Measurements from ENCODE around the gene MAT2A.
"Not testable (repeated sequence)": the region's sequence is repeated elsewhere in the genome, so short reads cannot be mapped to it uniquely, and the experiment has no call there.

MAT2A gene

DNA sequence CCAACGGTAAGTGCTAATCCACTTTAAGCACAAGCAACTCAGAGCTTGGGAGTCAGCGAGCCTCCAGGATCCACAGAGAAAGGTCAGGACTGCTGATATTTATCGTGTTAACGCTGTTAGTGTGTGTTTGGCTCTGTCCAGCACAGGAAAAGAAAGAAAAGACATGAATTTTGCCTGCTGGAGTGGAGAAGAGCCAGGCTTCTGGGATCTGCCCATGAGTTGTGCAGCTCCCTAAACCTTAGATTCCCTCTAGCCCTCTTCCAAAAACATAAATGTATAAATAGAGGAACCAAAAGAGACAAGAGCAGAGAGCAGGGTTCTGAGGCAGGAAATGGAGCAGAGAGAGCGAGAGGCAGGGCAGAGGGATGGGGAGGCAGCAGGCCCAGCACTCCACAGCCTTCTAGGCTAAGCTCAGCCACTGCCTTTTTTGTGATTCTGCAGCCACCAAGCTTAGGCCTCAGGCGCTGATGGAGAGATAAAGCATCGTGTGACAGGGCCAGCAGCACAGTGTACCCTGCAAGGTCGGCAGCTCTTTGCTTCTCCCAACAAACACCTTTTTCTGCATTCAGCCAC is 14.5 kb upstream of the MAT2A start:
- DNase-seq, result no peak

DNA sequence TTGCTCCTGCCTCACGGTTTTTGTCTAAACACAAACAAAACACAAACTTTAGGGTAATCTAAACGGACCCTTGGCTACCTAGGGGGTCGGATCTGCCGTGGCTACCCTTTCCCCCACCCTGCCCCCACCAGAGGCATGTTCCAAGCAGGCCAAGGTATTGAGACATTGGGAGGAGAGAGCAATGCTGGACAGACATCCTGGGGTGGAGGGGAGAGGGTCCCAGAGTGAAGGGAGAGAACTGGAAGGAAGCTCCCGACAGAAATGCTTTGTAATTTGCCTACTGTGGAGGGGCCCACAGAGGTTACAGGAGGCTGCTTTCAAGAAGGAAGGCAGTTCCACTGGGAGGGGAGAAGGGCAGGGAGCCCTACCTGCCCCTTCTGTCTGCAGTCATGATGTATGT is 13.9 kb upstream of the MAT2A start:
- DNase-seq, result no peak

DNA sequence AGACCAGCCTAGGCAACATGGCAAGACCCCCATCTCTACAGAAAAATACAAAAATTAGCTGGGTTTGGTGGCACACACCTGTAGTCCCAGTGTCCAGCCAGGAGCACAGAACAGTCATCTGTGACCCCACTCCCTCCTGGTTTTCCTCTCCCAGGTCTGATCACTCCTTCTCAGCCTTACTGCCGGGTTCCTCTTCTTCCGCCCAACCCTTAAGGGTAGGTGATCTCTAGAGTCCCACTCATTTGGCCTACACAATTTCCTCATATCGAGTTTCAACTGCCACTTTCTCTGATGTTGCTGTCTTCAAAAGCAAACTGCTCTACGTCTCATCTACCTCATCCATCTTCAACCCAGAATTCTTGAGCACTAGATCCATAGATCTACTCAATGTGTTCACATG is 13.4 kb upstream of the MAT2A start:
- no peak for DNase-seq

DNA sequence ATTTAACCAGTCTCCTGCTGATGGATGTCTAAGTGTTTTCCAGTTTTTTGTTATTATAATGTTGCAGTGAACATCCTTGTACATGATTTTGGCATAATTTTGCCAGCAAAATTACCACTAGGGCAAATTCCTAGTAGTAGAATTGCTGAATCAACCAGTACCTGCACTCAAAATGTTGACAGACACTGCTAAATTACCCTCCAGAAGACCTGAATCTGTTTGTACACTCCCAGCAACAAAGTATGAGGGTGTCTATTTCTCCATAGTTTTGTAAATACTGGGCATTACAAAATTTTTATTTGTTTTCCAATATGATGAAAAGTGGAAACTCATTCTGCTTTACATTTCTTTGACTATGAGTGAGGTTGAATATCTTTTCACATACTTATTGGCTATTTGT is 11.2 kb upstream of the MAT2A start:
- DNase-seq, result no peak

DNA sequence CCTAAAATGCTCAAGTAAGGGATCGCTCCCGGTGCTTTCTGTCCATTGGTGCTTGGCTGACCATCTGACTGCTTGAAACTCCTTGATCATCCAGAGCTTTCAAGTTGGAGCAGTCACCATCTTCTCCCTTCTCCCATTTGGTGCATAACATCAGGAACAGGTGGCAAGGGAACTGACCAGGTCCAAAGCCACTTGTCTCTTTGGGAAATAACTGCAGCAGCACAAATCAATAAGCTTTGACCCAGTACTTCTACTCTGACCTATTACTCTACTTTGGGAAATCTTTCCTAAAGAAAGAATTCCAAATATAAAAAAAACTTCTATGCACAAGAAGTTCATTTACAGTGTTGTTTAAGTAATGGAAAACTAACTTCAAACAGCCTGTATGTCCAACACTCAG is 10.6 kb upstream of the MAT2A start:
- DNase-seq, result no peak

DNA sequence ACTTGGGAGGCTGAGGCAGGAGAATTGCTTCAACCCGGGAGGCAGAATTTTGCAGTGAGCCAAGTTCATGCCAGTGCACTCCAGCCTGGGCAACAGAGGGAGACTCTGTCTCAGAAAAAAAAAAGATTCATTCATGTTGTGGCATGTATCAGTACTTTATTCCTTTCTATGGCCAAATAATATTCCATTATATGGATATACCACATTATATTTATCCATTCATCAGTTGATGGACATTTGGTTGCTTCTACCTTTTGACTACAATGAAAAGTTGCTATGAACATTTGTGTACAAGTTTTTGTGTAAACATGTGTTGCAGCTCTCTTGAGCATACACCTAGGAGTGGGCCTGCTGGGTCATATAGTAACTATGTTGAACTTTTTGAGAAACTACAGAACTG is 9.2 kb upstream of the MAT2A start:
- no peak for DNase-seq

DNA sequence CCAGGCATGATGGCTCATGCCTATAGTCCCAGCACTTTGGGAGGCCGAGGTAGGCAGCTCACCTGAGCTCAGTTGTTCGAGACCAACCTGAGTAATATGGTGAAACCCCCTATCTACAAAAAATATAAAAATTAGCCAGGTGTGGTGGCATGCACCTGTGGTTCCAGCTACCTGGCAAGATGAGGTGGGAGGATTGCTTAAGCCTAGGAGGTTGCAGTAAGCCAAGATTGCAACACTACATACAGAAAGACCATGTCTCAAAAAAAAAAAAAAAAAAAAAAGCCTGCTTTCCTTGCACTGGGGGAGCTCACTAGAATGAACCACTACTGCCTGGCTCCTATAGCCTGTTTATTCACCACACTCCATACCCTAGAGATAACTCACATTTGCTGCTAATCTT is 7.4 kb upstream of the MAT2A start:
- DNase-seq, result no peak

DNA sequence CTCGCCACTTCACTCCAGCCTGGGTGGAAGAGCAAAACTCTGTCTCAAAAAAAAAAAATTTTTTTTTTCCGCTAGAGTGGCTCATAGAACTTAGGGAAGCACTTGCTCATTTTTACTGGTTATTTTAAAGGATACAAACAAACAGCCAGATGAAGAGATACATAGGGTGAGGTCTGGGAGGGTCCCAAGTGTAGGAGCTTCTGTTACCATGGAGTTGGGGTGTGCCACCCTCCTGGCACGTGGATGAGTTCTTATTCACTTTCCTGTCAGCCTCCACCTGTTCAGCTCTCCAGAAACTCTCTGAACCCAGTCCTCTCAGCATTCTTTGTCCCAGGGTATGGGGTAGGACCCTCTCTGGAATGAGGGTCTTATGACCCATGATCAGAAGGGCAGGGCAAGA is 4.9 kb upstream of the MAT2A start:
- no peak for DNase-seq

DNA sequence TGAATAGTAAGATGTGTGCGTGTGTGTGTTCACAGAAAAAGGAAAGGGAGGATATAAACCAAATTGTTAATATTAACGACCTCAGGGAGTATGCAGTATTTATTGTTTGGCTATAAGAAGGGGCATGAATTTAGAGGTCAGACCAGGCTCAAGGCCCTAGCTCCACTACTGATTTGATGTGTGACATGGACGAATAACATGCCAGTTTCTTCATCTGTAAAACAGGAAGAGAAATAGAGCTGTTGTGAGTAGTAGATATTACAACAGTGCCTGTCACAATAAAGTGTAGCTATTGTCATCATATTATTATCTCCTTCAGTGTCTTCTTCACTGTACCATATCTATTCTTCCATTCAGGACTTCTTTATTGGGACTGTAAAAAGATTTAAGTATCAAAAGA is 4.1 kb upstream of the MAT2A start:
- DNase-seq, result no peak

DNA sequence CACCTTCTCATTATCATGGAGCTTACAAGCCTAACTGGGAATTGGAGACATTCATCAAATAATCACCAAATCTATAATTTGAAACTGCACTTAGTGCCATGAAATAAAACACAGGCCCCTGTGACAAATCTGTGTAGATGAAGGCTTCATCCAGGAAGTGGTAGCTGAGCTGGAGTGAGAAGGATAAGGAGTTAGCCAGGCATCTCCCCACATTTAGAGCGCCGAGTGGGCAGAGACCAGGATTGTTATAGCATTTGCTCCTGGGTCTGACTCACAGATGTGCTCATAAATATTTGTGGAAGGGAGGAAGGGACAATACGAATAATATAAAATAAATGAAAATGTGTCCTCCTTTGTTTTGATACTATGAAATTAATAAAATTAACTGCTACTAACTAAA is 2.5 kb upstream of the MAT2A start:
- DNase-seq, result peak; percentile 83

DNA sequence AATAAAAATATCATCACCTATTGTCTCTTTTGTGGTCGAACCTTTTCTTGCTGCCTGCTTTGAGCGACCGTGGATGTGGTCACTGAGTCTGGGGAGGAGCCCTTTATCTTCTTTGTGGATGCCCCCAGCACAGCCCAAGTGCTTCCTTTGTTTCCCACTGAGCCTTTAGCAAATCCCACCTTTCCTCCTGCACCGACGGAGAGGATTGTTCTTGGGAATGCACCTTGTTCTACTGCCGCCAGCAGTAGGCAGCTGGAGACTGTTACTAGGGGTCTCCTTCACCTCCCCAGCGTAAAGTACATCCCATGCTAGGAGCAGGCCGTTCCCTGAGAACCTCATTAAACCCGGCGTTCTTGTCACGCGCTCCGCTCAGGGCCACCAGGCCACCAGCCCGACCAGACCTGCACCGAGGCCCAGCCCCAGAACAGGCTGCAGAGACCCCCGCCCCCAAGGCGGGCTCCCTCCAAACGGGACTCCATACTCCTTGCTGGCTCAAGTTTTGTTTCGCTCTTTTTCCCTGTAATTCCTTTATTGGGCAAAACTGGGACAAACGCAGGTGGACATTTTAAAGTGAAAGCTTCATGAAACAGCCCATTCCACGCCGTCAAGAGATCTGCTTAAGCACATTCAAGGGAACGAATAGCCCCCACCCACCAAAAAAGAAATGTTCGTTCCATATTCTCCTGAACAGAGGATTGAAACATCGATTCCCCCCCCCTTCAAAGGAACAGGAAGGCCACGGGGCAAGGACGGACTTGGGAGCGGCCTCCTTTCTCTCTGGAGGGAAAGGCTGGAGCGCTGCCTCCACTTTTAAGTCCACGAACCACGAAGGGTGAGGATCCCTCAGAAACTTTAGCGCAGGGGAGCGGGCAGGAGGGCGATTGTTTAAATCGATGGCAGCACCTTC is 1.1 kb upstream of the MAT2A start:
- DNase-seq, result peak; percentile 43

DNA sequence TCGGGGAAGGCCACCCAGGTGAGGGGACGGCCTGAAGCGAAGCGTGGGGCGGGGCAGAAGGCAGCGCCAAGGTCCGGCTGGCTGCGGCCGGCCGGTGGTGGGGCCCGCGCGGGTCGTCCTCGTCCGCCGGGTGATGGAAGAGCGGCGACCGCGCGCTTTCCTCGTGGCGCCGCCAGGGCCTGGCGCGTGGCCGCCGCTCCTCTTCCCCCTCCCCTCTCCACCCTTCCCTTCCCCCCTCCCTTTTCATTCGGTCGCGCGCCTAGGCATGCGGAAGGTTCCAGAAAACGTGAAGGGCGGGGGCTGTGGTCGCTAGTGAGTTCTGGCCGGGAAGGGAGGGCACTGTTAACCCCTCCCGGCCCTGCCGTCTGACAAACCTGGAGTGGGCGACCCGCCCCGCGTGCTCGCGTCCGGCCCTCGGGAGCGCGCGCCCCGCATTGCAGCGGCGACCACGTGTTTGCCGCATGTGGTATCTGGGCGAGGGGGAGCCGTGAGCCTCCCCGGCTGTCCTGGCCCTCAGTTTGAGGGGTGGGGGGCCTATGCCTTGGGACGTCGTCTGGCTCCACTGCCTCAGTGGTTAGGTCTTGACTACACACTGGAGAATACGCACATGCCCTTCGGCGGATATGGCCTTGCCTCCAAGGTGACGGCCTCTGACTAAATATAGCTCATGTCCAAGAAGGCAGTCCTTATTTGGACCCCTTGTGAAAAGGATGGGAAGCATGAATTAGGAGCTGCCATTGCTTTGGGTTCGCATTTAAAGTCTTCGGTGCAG is 579 bp downstream of the MAT2A start:
- peak; percentile 74 for DNase-seq

DNA sequence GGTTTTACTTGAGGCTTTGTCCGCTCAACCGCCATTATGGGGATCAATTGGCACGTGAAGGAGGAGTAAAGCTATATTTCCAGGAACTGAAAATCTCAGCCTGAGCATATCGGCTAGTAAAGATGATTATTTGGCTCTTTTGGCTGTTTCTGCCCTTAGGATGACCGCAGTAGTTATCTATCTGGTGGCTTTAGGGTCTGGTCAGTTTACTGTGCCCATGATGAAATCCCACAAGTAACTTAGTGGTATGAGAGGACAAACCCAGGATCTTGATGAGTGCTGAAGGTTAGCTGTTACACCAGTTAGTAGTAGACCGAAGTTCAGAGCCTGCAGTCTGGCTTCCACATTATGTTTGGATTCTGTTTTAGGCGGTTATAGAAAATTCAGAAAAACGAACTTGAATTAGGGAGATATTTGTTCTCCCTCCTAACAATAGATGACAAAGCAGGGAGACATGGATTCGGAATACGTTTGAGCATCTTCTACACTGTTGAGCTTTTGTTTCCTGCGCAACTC is 1.2 kb downstream of the MAT2A start:
- no peak for DNase-seq

DNA sequence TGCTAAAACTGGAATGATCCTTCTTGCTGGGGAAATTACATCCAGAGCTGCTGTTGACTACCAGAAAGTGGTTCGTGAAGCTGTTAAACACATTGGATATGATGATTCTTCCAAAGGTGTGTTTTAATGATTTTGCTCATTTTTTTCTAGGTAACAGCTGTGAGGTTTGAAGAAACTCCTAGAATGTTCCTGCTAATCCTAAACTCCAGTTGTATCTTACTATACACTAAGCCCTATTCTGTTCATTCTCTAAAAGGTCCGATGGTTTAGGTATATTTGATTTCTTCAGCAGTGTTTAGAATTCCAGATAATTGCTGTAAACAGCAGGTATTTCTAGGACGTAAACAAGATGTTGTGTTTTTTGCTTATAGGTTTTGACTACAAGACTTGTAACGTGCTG is 2.3 kb downstream of the MAT2A start:
- DNase-seq, result no peak

DNA sequence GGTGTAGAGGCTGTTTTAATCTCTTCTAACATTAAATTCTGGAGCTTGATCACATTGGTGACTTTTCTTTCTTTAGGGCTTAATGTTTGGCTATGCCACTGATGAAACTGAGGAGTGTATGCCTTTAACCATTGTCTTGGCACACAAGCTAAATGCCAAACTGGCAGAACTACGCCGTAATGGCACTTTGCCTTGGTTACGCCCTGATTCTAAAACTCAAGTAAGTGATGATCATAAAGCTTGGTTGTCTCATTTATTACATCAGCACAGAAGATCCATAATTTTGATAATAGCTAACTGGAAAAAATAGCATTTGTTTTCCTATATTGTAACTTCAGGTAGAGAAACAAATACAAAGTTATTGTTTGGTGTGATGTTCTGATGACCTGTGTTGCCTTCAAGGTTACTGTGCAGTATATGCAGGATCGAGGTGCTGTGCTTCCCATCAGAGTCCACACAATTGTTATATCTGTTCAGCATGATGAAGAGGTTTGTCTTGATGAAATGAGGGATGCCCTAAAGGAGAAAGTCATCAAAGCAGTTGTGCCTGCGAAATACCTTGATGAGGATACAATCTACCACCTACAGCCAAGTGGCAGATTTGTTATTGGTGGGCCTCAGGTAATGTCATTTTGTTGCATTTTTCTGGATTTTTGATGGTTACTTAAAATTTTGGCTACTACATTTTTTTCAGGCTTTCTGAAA is 2.9 kb downstream of the MAT2A start:
- DNase-seq, result no peak

DNA sequence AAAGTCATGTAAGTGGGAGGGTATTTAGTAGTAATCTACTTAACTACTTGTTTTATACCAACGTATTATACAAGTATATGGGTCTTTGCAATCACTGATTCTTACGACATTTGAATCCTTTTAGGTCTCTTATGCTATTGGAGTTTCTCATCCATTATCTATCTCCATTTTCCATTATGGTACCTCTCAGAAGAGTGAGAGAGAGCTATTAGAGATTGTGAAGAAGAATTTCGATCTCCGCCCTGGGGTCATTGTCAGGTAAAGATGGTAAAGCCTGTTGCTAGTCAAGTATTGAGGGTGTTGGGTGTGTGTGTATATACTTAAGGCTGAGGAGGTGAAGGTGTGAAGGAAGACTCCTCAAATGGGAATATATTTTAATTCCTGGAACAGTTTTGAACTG is 3.8 kb downstream of the MAT2A start:
- no peak for DNase-seq

DNA sequence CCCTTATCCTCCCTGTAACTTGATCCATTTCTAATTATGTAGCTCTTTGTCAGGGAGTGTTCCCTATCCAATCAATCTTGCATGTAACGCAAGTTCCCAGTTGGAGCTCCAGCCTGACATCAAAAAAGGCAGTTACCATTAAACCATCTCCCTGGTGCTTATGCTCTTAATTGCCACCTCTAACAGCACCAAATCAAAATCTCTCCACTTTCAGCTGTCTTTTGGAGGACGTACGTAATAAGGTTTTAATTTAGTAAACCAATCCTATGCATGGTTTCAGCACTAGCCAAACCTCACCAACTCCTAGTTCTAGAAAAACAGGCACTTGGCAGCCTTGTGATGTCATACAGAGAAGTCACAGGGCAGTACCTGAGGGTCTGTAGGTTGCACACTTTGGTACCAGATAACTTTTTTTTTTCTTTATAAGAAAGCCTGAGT is 5.3 kb downstream of the MAT2A start:
- not testable (repeated sequence) for DNase-seq

DNA sequence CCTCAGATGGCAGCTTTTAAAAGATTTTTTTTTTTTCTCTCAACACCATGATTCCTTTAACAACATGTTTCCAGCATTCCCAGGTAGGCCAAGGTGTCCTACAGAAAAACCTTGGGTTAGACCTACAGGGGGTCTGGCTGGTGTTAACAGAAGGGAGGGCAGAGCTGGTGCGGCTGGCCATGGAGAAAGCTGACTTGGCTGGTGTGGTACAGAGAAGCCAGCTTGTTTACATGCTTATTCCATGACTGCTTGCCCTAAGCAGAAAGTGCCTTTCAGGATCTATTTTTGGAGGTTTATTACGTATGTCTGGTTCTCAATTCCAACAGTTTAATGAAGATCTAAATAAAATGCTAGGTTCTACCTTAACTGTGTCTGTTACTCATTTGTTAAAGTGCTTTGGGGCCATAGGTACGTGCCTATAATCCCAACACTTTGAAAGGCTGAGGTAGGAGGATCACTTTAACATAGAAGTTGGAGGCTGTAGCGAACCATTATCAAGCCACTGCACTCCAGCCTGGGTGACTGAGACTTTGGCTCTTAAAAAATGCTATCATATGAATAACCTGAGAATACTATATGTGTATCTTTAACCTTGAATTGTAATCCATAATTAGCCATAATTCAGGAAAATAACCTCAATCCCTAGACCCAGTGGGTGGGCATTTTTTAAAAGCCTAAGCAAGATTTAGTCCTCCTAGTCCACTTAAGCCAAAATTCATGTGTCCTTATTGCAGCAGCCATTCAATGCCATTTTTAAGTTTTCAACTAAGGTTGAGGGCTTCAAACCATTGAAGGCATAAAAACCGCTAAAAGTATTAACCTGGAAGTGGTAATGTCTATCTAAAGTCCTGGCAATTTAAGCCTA is 6.2 kb downstream of the MAT2A start:
- DNase-seq, result not testable (repeated sequence)

DNA sequence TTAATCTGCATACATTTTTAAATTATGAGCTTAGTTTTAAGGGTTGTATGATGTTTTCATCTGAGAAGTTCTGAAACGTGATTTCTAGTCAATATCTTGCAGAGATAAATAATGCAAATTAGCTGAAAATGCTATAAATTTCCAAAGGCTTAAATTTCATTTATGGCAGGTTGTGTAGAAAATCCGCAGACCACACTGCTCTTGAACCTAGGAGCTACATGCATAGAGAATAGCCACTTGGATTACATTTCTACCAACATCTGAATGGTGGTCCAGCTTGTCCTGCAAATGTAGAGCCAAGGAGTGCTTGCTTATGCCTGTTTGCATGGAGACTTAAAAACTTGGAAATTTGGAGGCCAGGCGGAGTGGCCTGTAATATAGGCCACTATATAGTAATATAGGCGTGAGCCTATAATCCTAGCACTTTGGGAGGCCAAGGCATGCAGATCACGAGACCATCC is 6.8 kb downstream of the MAT2A start:
- no peak for DNase-seq

DNA sequence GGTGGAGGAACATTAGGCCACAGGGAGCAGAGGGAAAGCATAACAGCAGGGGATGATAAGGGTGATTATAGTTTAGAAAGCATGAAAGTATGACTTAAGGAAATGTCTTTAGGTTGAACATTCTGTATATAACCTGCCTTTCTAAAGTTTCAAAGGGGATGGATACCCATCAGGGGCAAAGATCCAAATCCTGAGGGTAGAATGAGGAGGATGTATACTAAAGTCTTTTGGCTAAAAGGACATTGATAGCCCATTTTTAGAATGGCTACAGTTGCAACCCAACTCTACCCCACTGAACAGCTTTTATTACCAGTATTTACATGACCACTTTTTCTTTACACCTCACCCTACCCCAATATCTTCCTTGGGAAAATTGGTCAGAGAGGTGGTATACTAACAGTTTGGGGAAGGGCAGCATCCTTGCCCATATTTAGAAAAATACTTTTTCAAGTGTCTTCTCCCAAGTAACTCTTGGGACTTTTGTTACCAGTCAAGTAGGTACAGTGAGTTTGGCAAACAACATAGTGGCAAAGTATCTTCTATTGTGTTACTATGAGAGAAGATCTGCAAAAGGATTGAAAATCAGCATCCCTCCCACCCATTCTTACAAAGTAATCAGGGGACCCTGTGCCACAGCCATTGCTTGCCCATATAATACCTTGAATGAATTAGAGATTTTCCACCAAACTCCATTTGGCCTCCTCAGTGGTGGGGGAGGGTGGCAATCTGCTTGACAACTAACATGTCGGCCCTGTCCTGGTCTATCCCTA is 8.3 kb downstream of the MAT2A start:
- DNase-seq, result no peak

Measured in fibroblast of skin of right biceps (primary cell).